Panc1 (cell line): ENCODE results near the gene FSIP2. TPM values are rescaled to one million over a fixed set of nuclear protein-coding genes. Genes with fewer than 3 reads are reported as not detected.

Source experiments
- ATAC-seq: fragments of 200-7000 bp; cut with Tn5 transposase; 2 replicates; pipeline ENCODE4 v1.9.1; 2020; ENCODE audit warnings: mild to moderate bottlenecking, moderate library complexity
- BruUV-seq: library from RNA; stranded (reverse); fragments of 400-500 nt; replicated peaks from 2 replicates; lab custom pipeline; 2021; lab: Mats Ljungman, UMichigan
- CTCF ChIA-PET: fragments of 300-600 bp; sonication (Branson Sonifier 250); formaldehyde crosslinking; loops from one replicate; lab custom pipeline; 2022; ENCODE audit warnings: antibody characterized with exemption; lab: Charles Lee
- POLR2A ChIA-PET: fragments of 300-600 bp; sonication (Branson Sonifier 250); formaldehyde crosslinking; loops from one replicate; lab custom pipeline; 2022; ENCODE audit warnings: antibody characterized with exemption; lab: Charles Lee
- DNase-seq: peaks from one replicate; pipeline ENCODE4 v3.0.0-alpha.2; 2010; ENCODE audit warnings: low read depth, low spot score
- H3K27ac ChIP-seq: 2 replicates; pipeline ENCODE4 v1.5.1; 2011; ENCODE audit warnings: mild to moderate bottlenecking, low read length, inconsistent platforms
- H3K27me3 ChIP-seq: fragments of 200-500 bp; sonication (Bioruptor generic); 2 replicates; pipeline ENCODE4 v1.6.0; 2014; ENCODE audit warnings: low read length, inconsistent platforms; ENCODE audit not compliant: control insufficient read depth, insufficient read depth
- H3K36me3 ChIP-seq: fragments of 200-500 bp; sonication (Bioruptor generic); 2 replicates; pipeline ENCODE4 v1.5.1; 2014; ENCODE audit warnings: inconsistent platforms, mild to moderate bottlenecking, low read length, moderate library complexity; ENCODE audit not compliant: control insufficient read depth, insufficient read depth
- H3K4me1 ChIP-seq: 2 replicates; pipeline ENCODE4 v1.5.1; 2011; ENCODE audit warnings: inconsistent platforms, mild to moderate bottlenecking, low read length, moderate library complexity; ENCODE audit not compliant: control insufficient read depth, insufficient read depth
- H3K4me3 ChIP-seq, 2 experiments: 2 replicates each; pipeline ENCODE4 v1.5.1; 2011 to 2012; ENCODE audit warnings: low read depth in 2 of 2, low read length in 2 of 2, mild to moderate bottlenecking in 2 of 2, inconsistent platforms in 1 of 2, moderate library complexity in 1 of 2
- H3K9me3 ChIP-seq: fragments of 200-500 bp; sonication (Bioruptor generic); 2 replicates; pipeline ENCODE4 v1.5.1; 2014; ENCODE audit warnings: low read depth, mild to moderate bottlenecking, inconsistent platforms, low read length, moderate library complexity; ENCODE audit not compliant: control insufficient read depth, insufficient read depth
- POLR2AphosphoS5 ChIP-seq: IDR thresholded peaks from 2 replicates; pipeline ENCODE4 v1.6.1; 2012; ENCODE audit warnings: mild to moderate bottlenecking, low read depth, low read length, moderate library complexity
- SIN3A ChIP-seq: IDR thresholded peaks from 2 replicates; pipeline ENCODE4 v1.6.1; 2012; ENCODE audit warnings: low read depth, mild to moderate bottlenecking, low read length, moderate library complexity, borderline replicate concordance; ENCODE audit not compliant: insufficient read depth
- TCF7L2 ChIP-seq: IDR thresholded peaks from 2 replicates; pipeline ENCODE4 v1.6.1; 2011; ENCODE audit warnings: mild to moderate bottlenecking, low read depth, low read length, inconsistent platforms
- in situ Hi-C: cut with HindIII; loops from 2 replicates; pipeline ENCODE4 v1.10.0; 2016; ENCODE audit warnings: low sequenced_read_pairs, low pct_unique_long_range_greater_than_20kb
- intact Hi-C: fragments of 100-400 bp; cut with micrococcal nuclease; formaldehyde crosslinking; loops from one replicate; pipeline ENCODE4 v1.10.0; 2022; ENCODE audit not compliant: unreplicated experiment
- total RNA-seq: library from RNA; stranded (reverse); gene quantifications from one replicate; pipeline ENCODE4 v1.2.1, GENCODE V29; 2021; ENCODE audit not compliant: unreplicated experiment
- TF ChIP-seq, protein P1 (sequence below): fragments of 450-650 bp; IDR thresholded peaks from 2 replicates; pipeline ENCODE4 v1.5.1; 2017; ENCODE audit warnings: mild to moderate bottlenecking
- TF ChIP-seq, protein P2 (sequence below), 2 experiments: IDR thresholded peaks; 2 replicates each; pipeline ENCODE4 v1.6.1; 2011 to 2012; ENCODE audit warnings: low read depth in 2 of 2, control low read depth in 1 of 2, low read length in 1 of 2, mild to moderate bottlenecking in 1 of 2, moderate library complexity in 1 of 2; ENCODE audit not compliant: insufficient read depth in 1 of 2

The FSIP2 gene
- total RNA-seq, 1 experiment from 2014 or later, result 0.03 TPM

DNA sequence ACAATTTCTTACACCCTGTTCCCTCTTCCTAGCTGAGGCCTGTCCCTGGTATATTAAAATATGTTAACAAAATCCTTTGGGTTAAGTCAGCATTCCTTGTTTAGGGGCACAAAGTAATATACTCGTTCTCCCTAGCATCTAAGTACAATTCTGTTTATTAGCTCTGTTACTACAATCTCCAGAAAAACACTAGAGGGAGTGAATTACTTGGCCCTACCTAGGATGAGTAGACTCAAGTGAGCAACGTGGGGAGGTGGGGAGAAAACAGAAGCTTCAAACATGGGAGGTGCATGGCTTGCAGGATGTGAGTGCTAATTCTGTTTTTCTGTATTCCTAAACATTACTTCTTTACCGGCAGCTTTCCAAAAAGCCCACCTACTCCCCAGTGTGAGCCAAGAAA lies 89.7 kb downstream of the FSIP2 start:
- intact Hi-C loops, result no loop called here
- no TSS peak for BruUV-seq
- ATAC-seq, result no peak

DNA sequence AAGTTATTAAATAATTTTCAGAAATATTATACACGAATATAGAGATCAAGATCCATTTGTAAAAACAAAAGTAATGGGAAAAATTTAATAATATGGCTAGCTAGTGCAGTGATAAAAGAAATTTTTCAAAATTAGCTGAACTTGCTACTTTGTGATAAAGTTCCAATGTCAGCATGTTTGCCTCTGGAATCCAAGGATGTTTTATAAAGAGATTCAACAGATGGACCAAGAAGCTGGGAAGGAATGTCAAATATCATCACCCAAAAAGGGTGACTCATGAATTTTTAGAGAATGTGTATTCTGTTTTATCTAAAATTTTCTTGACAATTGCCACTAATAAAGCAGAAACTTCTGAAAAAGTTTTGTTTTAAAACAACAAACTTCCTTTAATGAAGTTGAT lies 95.3 kb downstream of the FSIP2 start:
- POLR2A ChIA-PET, result no interaction called here
- TF ChIP-seq, protein P1, sequence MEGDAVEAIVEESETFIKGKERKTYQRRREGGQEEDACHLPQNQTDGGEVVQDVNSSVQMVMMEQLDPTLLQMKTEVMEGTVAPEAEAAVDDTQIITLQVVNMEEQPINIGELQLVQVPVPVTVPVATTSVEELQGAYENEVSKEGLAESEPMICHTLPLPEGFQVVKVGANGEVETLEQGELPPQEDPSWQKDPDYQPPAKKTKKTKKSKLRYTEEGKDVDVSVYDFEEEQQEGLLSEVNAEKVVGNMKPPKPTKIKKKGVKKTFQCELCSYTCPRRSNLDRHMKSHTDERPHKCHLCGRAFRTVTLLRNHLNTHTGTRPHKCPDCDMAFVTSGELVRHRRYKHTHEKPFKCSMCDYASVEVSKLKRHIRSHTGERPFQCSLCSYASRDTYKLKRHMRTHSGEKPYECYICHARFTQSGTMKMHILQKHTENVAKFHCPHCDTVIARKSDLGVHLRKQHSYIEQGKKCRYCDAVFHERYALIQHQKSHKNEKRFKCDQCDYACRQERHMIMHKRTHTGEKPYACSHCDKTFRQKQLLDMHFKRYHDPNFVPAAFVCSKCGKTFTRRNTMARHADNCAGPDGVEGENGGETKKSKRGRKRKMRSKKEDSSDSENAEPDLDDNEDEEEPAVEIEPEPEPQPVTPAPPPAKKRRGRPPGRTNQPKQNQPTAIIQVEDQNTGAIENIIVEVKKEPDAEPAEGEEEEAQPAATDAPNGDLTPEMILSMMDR, result no peak
- no peak for TF ChIP-seq POLR2AphosphoS5
- TF ChIP-seq, protein P2, sequence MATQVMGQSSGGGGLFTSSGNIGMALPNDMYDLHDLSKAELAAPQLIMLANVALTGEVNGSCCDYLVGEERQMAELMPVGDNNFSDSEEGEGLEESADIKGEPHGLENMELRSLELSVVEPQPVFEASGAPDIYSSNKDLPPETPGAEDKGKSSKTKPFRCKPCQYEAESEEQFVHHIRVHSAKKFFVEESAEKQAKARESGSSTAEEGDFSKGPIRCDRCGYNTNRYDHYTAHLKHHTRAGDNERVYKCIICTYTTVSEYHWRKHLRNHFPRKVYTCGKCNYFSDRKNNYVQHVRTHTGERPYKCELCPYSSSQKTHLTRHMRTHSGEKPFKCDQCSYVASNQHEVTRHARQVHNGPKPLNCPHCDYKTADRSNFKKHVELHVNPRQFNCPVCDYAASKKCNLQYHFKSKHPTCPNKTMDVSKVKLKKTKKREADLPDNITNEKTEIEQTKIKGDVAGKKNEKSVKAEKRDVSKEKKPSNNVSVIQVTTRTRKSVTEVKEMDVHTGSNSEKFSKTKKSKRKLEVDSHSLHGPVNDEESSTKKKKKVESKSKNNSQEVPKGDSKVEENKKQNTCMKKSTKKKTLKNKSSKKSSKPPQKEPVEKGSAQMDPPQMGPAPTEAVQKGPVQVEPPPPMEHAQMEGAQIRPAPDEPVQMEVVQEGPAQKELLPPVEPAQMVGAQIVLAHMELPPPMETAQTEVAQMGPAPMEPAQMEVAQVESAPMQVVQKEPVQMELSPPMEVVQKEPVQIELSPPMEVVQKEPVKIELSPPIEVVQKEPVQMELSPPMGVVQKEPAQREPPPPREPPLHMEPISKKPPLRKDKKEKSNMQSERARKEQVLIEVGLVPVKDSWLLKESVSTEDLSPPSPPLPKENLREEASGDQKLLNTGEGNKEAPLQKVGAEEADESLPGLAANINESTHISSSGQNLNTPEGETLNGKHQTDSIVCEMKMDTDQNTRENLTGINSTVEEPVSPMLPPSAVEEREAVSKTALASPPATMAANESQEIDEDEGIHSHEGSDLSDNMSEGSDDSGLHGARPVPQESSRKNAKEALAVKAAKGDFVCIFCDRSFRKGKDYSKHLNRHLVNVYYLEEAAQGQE (IDR thresholded peaks at IDR 0.05; ENCODE audit: insufficient read depth in 1 of 2, low read depth in 2 of 2, low read length in 1 of 2), result no peak
- TF ChIP-seq SIN3A, result no peak
- TF ChIP-seq TCF7L2, result no peak
- in situ Hi-C loops, result no loop called here
- no peaks in the 10 kb centered on the region; the same call in 1 of the 2 replicates for H3K9me3 ChIP-seq
- no peak overlapping the region for H3K4me3 ChIP-seq
- H3K4me1 ChIP-seq, result no peaks in the 10 kb centered on the region
- BruUV-seq, result no TSS peak
- H3K27me3 ChIP-seq, result no peaks in the 10 kb centered on the region
- CTCF ChIA-PET, result no interaction called here
- H3K27ac ChIP-seq, result no peak overlapping the region
- intact Hi-C loops, result no loop called here
- DNase-seq, result no peak
- no peaks in the 10 kb centered on the region for H3K36me3 ChIP-seq
- no peak for ATAC-seq

More for the DNA sequence above, 89.7 kb downstream of the FSIP2 start:
- POLR2A ChIA-PET, result no interaction called here
- CTCF ChIA-PET, result no interaction called here
- TF ChIP-seq, protein P2 (IDR thresholded peaks at IDR 0.05; ENCODE audit: insufficient read depth in 1 of 2, low read depth in 2 of 2, low read length in 1 of 2), result no peak
- Histone ChIP-seq H3K27me3 (no peaks in the 10 kb centered on the region), H3K27ac (no peak overlapping the region), H3K9me3 (no peaks in the 10 kb centered on the region; the same call in 1 of the 2 replicates), H3K4me3 (no peak overlapping the region), H3K4me1 (no peaks in the 10 kb centered on the region), H3K36me3 (no peaks in the 10 kb centered on the region)
- DNase-seq, result no peak
- in situ Hi-C loops, result no loop called here
